ENCODE measurements around the gene CCR2.

DNA sequence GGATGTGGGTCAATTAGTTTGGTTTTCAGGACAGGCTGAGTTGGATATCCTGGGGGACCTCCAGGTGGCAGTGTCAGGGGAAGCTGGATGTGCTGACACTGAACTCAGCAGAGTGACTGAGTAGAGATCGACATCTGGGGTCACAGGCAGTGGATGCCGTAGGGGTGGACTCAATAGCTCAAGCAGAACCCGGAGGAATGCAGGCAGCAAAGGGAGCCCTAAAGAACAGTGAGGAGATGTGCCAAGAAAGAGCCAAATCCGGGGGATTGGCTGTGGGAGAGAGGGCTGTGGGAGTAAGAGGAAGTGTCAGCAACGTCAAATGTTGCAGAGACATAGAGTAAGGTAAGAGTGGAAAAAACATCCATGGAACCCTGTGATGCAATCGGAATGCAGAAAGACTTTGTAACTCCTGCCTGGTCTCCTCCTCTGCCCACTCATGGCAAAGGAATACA, 41.3 kb downstream of the CCR2 start:
- TF ChIP-seq, protein P1, sequence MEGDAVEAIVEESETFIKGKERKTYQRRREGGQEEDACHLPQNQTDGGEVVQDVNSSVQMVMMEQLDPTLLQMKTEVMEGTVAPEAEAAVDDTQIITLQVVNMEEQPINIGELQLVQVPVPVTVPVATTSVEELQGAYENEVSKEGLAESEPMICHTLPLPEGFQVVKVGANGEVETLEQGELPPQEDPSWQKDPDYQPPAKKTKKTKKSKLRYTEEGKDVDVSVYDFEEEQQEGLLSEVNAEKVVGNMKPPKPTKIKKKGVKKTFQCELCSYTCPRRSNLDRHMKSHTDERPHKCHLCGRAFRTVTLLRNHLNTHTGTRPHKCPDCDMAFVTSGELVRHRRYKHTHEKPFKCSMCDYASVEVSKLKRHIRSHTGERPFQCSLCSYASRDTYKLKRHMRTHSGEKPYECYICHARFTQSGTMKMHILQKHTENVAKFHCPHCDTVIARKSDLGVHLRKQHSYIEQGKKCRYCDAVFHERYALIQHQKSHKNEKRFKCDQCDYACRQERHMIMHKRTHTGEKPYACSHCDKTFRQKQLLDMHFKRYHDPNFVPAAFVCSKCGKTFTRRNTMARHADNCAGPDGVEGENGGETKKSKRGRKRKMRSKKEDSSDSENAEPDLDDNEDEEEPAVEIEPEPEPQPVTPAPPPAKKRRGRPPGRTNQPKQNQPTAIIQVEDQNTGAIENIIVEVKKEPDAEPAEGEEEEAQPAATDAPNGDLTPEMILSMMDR (conservative IDR thresholded peaks at IDR 0.05 in 1 of 2, IDR thresholded peaks at IDR 0.05 in 1 of 2; ENCODE audit: extremely low read depth in 1 of 2, insufficient read depth in 1 of 2, low read depth in 1 of 2, low read length in 2 of 2) = peak in 1 of 2 donors; percentile 11
- TF ChIP-seq EZH2 (IDR thresholded peaks at IDR 0.05; ENCODE audit: borderline replicate concordance, low read length) = no peak
